GM18951 (cell line): Measurements from ENCODE around the gene SPINT4.
"Not testable (repeated sequence)": the region's sequence is repeated elsewhere in the genome, so short reads cannot be mapped to it uniquely, and the experiment has no call there.

Experiments
- POLR2A ChIP-seq: IDR thresholded peaks from 4 replicates; pipeline ENCODE4 v1.6.1; 2011; ENCODE audit warnings: mild to moderate bottlenecking; ENCODE audit not compliant: insufficient read length, insufficient read depth; ENCODE audit errors: extremely low read depth
- in situ Hi-C: fragments of 300-500 bp; cut with MboI; formaldehyde crosslinking; loops from one replicate; pipeline ENCODE4 v1.12.0; 2022; ENCODE audit warnings: low sequenced_read_pairs, mixed read lengths, inconsistent platforms; ENCODE audit not compliant: unreplicated experiment

SPINT4 gene

DNA sequence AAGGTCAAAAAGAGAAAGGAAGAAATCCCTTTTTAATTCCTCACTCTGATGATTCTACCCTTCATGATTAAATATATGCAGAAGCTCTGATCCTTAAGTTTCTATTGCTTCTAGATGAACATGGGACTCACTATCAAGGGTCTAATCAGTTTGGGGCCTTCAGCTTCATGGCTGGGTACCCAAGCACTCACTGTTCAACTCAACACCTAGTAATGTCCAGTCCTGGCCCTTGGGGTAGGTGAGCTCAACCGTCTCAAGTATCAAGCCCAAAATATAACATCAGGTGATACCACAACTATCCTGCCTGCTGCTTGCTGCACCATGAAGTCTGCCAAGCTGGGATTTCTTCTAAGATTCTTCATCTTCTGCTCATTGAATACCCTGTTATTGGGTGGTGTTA, at the start of gene SPINT4:
Gene SPINT4 (plus strand): TSS at position 301 of the 400 bp plus-strand sequence. CDS start 21 bp downstream, at position 322.
- in situ Hi-C loops = no loop called here
- TF ChIP-seq POLR2A = no peak

DNA sequence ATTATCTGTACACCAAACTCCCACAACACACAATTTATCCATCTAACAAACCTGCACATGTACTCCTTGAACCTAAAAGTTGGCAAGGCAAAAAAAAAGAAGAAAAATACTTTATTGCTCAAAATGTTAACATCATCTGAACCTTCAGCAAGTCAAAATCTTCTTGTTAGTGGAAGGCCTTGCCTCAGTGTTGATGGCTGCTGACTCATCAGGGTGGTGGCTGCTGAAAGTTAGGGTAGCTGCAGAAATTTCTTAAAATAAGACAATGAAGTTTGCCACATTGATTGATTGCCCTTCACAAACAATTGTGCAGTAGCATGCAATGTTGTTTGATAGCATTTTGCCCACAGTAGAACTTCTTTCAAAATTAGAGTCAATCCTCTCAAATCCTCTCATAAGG, 49.4 kb upstream of the SPINT4 start:
- in situ Hi-C loops = no loop called here

GRCh38 chr20:45679650-45680049, 42.5 kb upstream of the SPINT4 start:
- no peak for TF ChIP-seq POLR2A
- in situ Hi-C loops = no loop called here

More for the DNA sequence above, 49.4 kb upstream of the SPINT4 start:
- TF ChIP-seq POLR2A = no peak

DNA sequence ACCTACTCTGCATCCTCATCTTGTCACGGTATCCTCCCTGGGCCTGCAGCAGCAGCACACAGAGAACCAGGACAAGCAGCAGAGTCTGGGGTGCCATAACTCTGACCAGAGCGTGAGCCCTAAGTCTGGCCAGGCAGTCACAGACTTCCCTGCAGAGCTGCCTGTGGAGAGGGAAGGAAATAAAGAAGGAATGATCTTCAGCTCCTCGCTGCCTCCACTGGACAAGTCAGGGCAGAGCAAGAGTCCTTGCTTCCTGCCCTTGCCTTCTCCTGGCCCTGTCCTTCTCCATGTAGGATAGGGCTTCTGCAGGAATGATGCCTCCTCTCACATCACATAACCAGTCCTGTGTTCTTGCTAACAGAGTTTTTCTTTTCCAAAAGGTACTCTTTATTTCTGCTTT, 36.3 kb upstream of the SPINT4 start:
- in situ Hi-C loops = no loop called here
- no peak for TF ChIP-seq POLR2A

GRCh38 chr20:45693346-45693745, 28.8 kb upstream of the SPINT4 start:
- in situ Hi-C loops = not testable (repeated sequence)

DNA sequence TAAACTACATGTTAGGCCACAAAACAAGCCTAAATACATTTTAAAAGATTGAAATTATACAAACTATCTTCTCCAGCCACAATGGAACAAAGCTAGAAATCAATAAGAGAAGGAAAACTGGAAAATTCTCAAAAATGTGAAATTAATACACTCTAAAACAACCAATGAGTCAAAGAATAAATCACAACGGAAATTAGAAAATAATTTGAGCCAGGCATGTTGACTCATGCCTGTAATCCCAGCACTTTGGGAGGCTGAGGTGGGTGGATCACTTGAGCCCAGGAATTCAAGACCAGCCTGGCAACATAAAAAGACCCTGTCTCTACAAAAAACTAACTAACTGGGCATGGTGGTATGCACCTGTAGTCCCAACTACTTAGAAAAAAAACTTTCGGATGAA, 26.7 kb upstream of the SPINT4 start:
- in situ Hi-C loops = no loop called here
- TF ChIP-seq POLR2A = no peak

GRCh38 chr20:45701104-45701503, 21.0 kb upstream of the SPINT4 start:
- TF ChIP-seq POLR2A = no peak
- in situ Hi-C loops = no loop called here

DNA sequence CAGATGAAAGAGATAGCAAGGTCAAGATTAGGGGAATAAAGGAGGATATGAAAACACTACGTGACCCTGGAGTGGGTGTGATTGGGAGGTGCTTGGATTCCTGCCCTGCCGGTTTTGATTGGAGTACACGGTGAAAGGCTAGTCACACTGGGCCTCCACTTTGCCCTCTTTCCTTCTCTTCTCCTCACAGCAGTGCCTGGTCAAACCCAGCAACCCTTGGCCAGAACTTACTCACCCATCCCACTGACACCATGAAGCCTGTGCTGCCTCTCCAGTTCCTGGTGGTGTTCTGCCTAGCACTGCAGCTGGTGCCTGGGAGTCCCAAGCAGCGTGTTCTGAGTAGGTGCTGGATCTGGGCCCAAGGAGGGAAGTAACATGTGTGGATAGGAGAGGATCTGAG, 20.3 kb upstream of the SPINT4 start, which contains the start of gene WFDC13:
Gene WFDC13 (plus strand): TSS at position 166 of the 400 bp plus-strand sequence. CDS start 86 bp downstream, at position 252.
- in situ Hi-C loops = no loop called here
- TF ChIP-seq POLR2A = no peak

GRCh38 chr20:45704969-45705637, 17.0 kb upstream of the SPINT4 start, which contains the start of gene WFDC10B:
TSS of gene WFDC10B (minus strand) at chr20:45705019. CDS start at chr20:45685992, 19,027 bp downstream.
- in situ Hi-C loops = no loop called here
- TF ChIP-seq POLR2A = no peak

GRCh38 chr20:45716141-45716688, 5.9 kb upstream of the SPINT4 start:
- in situ Hi-C loops = not testable (repeated sequence)

GRCh38 chr20:45725134-45725533, 3.0 kb downstream of the SPINT4 start:
- in situ Hi-C loops = no loop called here
- TF ChIP-seq POLR2A = no peak

- in situ Hi-C loops = no loop called here
- TF ChIP-seq POLR2A = no peak
Measured at GRCh38 chr20:45727044-45727443, 4.9 kb downstream of the SPINT4 start.

GRCh38 chr20:45732199-45732598, 10.1 kb downstream of the SPINT4 start:
- in situ Hi-C loops = no loop called here
- TF ChIP-seq POLR2A = no peak

- no peak for TF ChIP-seq POLR2A
- in situ Hi-C loops = no loop called here
Measured at GRCh38 chr20:45735552-45735951, 13.4 kb downstream of the SPINT4 start.

GRCh38 chr20:45735988-45736387, 13.8 kb downstream of the SPINT4 start:
- in situ Hi-C loops = no loop called here

GRCh38 chr20:45742596-45742995, 20.4 kb downstream of the SPINT4 start:
- no peak for TF ChIP-seq POLR2A
- in situ Hi-C loops = no loop called here

More at GRCh38 chr20:45735988-45736387, 13.8 kb downstream of the SPINT4 start:
- TF ChIP-seq POLR2A = no peak
